ENCODE data around the gene DYNLT1. TPM values are rescaled to one million over a fixed set of nuclear protein-coding genes. Genes with fewer than 3 reads are reported as not detected.

Gene DYNLT1
- total RNA-seq, 4 donors from 2014 or later, result 2.8 to 104 (median 75.5) TPM

- no peaks in the 10 kb centered on the region for H3K36me3 ChIP-seq
- no peaks in the 10 kb centered on the region for H3K9me3 ChIP-seq
- in situ Hi-C loops (cut with MboI; ENCODE audit: low pct_ligation_motif_present in 1 of 4, low pct_unique_long_range_greater_than_20kb in 1 of 4, low sequenced_read_pairs in 3 of 4), result no loop called here
- WGBS, 2 donors (ENCODE audit: low coverage in 1 of 2), result 87 to 92% methylated on average over 10 to 22 of the region's 22 CpGs
- intact Hi-C loops (cut with DNase I; ENCODE audit: low total_unique reads), result no loop called here
- H3K4me3 ChIP-seq, result no peak overlapping the region
- no peak for DNase-seq
- H3K27me3 ChIP-seq, result no peaks in the 10 kb centered on the region
- peaks cover 0 to 35% (median 9%) of the 10 kb centered on the region in 4 donors for H3K4me1 ChIP-seq
- H3K27ac ChIP-seq, result peak overlapping the region; percentile 78 to 85 (median 81)
- no peak for TF ChIP-seq EP300 (IDR thresholded peaks at IDR 0.05; ENCODE audit: low read depth)
- no peak for TF ChIP-seq POLR2AphosphoS5 (IDR thresholded peaks at IDR 0.05)
- TF ChIP-seq POLR2A (IDR thresholded peaks at IDR 0.05), result no peak
- no peak for TF ChIP-seq CTCF (IDR thresholded peaks at IDR 0.05)
Measured at GRCh38 chr6:158655569-158656450, 11.3 kb upstream of the DYNLT1 start.

GRCh38 chr6:158654960-158655489, 10.5 kb upstream of the DYNLT1 start:
- no peaks in the 10 kb centered on the region for H3K36me3 ChIP-seq
- in situ Hi-C loops (cut with MboI; ENCODE audit: low pct_ligation_motif_present in 1 of 4, low pct_unique_long_range_greater_than_20kb in 1 of 4, low sequenced_read_pairs in 3 of 4) (no loop called here), intact Hi-C loops (cut with DNase I; ENCODE audit: low total_unique reads) (no loop called here)
- no peaks in the 10 kb centered on the region for H3K27me3 ChIP-seq
- no peak overlapping the region for H3K4me3 ChIP-seq
- TF ChIP-seq EP300 (IDR thresholded peaks at IDR 0.05; ENCODE audit: low read depth) (no peak), CTCF (IDR thresholded peaks at IDR 0.05) (no peak), POLR2A (IDR thresholded peaks at IDR 0.05) (no peak), POLR2AphosphoS5 (IDR thresholded peaks at IDR 0.05) (no peak)
- 67 to 77% methylated on average over 1 to 10 of the region's 10 CpGs for WGBS, 2 donors (ENCODE audit: low coverage in 1 of 2)
- no peaks in the 10 kb centered on the region for H3K9me3 ChIP-seq
- H3K27ac ChIP-seq, result peak overlapping the region; percentile 78 to 85 (median 81)
- DNase-seq, result no peak
- peaks cover 0 to 29% (median 6%) of the 10 kb centered on the region in 4 donors for H3K4me1 ChIP-seq

- no peaks in the 10 kb centered on the region for H3K36me3 ChIP-seq
- H3K27me3 ChIP-seq, result no peaks in the 10 kb centered on the region
- H3K27ac ChIP-seq, result peak overlapping the region; percentile 78 to 85 (median 81)
- peaks cover 0 to 25% (median 6%) of the 10 kb centered on the region in 4 donors for H3K4me1 ChIP-seq
- in situ Hi-C loops (cut with MboI; ENCODE audit: low pct_ligation_motif_present in 1 of 4, low pct_unique_long_range_greater_than_20kb in 1 of 4, low sequenced_read_pairs in 3 of 4) (no loop called here), intact Hi-C loops (cut with DNase I; ENCODE audit: low total_unique reads) (no loop called here)
- DNase-seq, result peak; percentile 67
- 58% methylated on average over 6 of the region's 6 CpGs; no CpG with 5 or more reads in 1 of the 2 donors for WGBS, 2 donors (ENCODE audit: low coverage in 1 of 2)
- no peak for TF ChIP-seq CTCF (IDR thresholded peaks at IDR 0.05)
- peak; percentile 76 to 92 (median 81) for TF ChIP-seq POLR2AphosphoS5 (IDR thresholded peaks at IDR 0.05)
- H3K4me3 ChIP-seq, result no peak overlapping the region
- no peaks in the 10 kb centered on the region for H3K9me3 ChIP-seq
Measured at GRCh38 chr6:158654498-158654897, 10.0 kb upstream of the DYNLT1 start.

- H3K27ac ChIP-seq, result peak overlapping the region; percentile 78 to 85 (median 81)
- intact Hi-C loops (cut with DNase I; ENCODE audit: low total_unique reads), result no loop called here
Measured at GRCh38 chr6:158653577-158654354, 9.2 kb upstream of the DYNLT1 start.

More at GRCh38 chr6:158653577-158654354, 9.2 kb upstream of the DYNLT1 start:
- DNase-seq, result peak; percentile 74
- in situ Hi-C loops (cut with MboI; ENCODE audit: low pct_ligation_motif_present in 1 of 4, low pct_unique_long_range_greater_than_20kb in 1 of 4, low sequenced_read_pairs in 3 of 4), result no loop called here
- H3K9me3 ChIP-seq, result no peaks in the 10 kb centered on the region
- no peak overlapping the region for H3K4me3 ChIP-seq
- no peaks in the 10 kb centered on the region for H3K27me3 ChIP-seq
- 61 to 66% methylated on average over 5 to 15 of the region's 15 CpGs for whole genome bisulfite sequencing, 2 donors (ENCODE audit: low coverage in 1 of 2)
- H3K4me1 ChIP-seq, result peaks cover 0 to 25% (median 6%) of the 10 kb centered on the region in 4 donors
- no peaks in the 10 kb centered on the region for H3K36me3 ChIP-seq
- peak in 2 of 3 donors; percentile 11 to 43 for TF ChIP-seq POLR2AphosphoS5 (IDR thresholded peaks at IDR 0.05)
- no peak for TF ChIP-seq CTCF (IDR thresholded peaks at IDR 0.05)
- TF ChIP-seq POLR2A (IDR thresholded peaks at IDR 0.05), result no peak
- peak; percentile 98 for TF ChIP-seq EP300 (IDR thresholded peaks at IDR 0.05; ENCODE audit: low read depth)
